Stimulated activated CD4-positive, alpha-beta T cell treated with anti-CD3 and anti-CD28 coated beads, Interleukin-15, amount 100 ng/mL, for 24 hours (primary cell): ENCODE data around the gene TRDN.

Experiments used
- DNase-seq: peaks from one replicate; pipeline ENCODE4 v3.0.0-alpha.2; 2020

TRDN gene, protein sequence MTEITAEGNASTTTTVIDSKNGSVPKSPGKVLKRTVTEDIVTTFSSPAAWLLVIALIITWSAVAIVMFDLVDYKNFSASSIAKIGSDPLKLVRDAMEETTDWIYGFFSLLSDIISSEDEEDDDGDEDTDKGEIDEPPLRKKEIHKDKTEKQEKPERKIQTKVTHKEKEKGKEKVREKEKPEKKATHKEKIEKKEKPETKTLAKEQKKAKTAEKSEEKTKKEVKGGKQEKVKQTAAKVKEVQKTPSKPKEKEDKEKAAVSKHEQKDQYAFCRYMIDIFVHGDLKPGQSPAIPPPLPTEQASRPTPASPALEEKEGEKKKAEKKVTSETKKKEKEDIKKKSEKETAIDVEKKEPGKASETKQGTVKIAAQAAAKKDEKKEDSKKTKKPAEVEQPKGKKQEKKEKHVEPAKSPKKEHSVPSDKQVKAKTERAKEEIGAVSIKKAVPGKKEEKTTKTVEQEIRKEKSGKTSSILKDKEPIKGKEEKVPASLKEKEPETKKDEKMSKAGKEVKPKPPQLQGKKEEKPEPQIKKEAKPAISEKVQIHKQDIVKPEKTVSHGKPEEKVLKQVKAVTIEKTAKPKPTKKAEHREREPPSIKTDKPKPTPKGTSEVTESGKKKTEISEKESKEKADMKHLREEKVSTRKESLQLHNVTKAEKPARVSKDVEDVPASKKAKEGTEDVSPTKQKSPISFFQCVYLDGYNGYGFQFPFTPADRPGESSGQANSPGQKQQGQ

DNA sequence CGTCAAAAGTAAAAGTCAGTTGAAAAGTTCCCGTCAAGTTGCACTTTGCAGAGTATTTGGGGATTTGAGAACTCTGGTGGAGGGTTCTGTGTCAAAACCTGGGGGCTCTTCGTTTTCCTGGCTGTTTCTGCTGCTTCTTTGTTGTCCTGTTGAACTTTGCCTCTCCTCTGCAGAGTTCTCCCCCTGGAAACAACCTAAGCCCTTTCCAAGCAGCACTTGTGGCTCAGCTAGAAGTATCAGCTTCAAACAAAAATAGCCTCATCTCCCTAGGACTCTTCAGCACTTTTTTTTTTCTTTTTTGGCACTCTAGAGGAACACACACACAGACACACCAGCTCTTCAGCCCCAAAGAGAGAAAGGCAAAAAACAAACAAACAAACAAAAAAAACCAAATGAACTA, at the start of gene TRDN:
Gene TRDN (minus strand): TSS at position 169 of the 400 bp plus-strand sequence. CDS start 175 bp downstream, outside the sequence.
- DNase-seq: no peak

DNA sequence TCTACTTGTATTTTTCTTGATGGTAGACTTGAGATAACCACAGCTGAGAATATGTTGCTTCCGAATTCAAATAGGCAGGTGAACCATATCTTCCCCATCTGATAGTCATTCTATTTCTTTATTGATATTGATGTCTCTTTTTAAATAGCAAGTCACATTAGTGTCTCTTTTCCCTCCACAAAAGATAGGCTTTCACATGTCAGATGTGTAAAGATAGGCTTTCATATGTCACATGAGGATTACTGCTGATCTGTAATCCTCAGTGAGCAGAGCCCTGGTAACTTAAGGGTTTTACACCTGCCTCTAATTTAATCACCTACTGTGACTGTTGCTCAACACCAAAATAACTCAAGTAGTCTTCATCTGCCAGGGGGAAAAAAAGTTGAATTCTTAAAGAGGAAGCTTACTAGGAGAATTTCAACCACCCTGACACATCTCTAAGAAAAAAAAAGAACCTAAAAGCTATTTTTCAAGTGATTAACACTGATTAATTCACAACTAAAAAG, 45.3 kb upstream of the TRDN start:
- no peak for DNase-seq

DNA sequence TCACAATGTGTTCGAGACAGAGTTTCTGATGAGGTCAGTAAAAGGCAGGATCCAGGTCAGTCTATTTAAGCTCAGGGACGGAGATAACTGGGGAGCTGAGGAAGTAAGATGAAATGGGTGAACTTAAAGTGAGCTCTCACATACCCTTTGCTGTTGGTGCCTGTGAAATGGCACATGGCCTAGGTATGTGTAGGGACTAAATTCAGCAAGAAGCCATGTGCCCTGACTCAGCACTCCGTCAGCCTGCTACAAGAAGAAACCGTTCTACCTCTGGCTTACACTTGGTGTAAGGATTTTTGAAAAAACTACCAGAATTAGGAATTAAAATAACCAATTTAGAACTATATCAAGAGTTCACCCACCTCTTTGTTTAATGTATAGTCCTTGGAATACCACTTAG, 41.1 kb upstream of the TRDN start:
- no peak for DNase-seq

DNA sequence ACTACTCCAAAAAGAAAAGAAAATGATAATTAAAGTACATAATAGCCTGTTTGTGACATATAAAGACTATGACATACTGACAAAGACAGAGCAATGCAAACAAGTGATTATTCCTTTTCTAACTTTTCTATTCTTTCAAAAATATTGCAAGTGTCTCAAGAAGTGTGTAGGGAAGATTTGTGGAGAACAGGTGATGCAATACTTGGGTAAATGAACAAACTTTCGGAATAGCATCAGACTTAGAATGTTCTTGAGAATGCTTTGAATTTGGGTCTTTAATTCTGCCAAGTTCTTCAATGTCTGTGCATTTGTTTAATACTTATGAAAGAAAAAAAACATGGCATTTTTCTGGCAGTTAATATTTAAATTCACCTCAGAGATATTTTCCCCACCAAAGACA, 40.0 kb upstream of the TRDN start:
- DNase-seq: no peak

DNA sequence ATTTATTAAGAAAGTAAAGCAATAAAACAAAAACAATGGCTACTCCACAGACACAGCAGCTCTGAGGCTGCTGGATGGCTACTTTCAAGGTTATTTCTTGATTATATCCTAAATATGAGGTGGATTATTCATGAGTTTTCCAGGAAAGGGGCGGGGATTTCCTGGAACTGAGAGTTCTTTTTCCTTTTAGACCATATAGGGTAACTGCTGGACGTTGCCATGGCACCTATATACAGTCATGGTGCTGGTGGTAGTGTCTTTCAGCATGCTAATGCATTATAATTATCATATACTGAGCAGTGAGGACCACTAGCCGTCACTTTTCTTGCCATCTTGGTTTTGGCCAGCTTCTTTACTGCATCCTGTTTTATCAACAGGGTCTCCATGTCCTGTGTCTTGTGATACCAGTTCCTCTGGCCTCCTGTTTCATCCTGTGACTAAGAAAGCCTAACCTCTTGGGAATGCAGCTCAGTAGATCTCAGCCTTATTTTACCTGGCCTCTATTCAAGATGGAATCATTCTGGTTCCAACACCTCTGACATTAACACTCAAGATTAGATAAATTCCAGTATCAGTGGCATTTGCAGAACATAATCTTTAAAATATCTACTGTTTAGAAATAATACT, 32.3 kb upstream of the TRDN start:
- DNase-seq: no peak

DNA sequence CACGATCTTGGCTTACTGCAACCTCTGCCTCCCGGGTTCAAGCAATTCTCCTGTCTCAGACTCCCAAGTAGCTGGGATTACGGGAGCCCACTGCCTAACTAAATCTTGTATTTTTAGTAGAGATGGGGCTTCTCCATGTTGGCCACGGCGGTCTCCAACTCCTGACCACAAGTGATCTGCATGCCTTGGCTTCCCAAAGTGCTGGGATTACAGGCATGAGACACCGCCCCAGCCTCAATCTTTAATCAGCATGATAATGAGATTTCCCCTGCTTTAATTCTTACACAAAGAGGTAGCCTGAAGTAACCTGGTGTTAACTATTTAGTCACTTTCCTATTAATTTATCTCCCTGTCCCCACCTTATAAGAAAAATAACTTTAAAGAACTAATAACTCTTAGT, 31.3 kb upstream of the TRDN start:
- DNase-seq: no peak

DNA sequence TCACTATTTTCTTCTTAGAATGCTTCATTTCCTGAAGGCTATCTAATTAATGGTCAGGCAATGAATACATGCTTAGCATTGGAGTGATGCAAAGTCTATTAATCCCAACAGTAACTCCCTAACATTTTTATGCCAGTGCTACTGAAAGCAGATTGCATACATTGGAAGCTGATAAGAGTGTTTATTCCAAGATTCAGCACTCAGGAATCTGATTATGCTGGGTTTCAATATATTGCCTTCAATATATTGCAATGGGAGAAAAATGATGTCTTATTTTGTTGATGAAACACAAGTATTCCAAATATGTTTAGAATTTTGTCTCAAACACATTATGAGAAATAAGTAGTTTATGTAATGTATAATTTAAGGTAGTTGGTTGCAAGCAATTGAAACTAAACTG, 26.7 kb upstream of the TRDN start:
- DNase-seq: no peak

DNA sequence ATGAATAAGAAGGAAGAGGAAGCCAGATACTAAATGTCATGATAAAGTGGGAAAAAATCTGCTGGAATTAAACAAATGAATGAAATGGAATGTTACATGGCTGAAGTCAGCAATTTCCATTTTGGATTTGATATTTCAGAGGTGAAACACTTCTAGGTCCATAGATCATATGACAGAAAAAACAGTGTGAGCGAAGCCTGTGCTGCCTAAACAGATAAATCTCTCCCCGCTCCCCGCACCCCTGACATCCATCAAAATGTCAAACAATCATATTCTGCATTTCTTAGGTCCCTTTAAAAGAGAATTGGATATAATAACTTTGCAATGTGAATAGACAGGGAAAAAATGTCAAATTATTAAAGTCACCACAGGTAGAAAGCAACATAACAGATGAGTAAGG, 26.0 kb upstream of the TRDN start:
- no peak for DNase-seq

DNA sequence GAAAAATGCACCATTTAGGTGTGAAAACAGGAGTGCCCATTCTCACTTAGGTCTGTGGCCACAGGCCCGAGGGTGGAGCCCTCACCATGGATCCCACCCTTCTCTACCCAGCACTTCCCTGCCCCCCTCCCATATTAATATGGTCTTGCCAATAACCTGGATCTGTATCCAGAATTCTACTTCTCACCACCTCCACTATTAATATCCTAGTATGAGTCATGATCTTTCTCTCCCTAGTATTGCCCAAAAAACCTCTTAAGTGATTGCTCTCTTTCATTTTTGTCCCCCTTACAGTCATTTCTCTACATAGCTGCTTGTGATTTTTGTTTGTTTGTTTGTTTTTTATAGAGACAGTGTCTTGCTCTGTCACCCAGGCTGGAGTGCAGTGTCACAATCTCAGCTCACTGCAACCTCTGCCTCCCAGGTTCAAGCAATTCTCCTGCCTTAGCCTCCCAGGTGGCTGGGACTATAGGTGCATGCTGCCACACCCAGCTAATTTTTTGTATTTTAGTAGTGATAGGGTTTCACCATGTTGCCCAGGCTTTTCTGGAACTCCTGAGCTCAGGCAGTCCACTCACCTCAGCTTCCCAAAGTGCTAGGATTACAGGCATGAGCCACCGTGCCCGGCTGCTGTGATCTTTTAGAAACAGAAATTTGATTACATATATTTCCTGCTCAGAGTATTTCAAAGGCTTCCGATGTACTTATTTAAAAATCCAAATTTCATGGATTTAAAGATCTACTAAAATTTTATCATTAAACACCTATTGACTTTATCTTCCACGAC, 24.5 kb upstream of the TRDN start:
- no peak for DNase-seq

DNA sequence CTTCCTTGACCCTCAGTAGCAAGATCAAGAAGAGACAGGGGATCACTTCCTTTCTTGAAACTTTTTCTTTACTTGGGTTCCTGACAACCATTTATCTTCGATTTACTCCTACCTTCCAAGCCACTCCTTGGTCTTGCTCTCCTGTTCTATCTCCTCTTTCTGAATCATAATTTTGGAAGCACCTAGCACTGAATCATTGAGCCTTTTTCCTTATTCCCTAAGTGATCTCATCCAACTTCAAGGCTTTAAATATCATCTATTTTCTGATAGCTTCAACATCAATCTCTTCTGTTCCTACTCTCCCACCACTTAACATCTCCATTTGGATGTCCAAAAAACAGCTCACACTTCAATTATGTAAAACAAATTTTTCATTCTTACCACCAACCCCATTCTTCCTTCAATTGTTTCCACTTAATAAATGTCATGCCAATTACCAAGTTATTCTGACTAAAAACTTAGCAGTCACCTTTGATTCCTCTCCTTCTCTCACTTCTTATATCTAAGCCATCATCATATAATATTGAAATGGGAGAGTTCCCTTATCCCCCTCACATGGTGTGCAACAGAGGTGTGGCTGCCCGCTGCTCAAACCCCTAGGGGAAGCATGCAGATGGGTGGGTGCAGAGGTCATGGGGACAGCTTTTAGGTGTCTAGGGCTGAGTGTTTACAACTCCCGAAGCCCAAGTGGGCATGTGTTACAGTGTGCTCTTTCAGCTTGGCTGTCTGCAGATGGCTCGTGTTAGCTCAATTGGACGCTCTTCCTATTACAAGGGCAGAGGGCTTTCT, 23.4 kb upstream of the TRDN start:
- DNase-seq: no peak

DNA sequence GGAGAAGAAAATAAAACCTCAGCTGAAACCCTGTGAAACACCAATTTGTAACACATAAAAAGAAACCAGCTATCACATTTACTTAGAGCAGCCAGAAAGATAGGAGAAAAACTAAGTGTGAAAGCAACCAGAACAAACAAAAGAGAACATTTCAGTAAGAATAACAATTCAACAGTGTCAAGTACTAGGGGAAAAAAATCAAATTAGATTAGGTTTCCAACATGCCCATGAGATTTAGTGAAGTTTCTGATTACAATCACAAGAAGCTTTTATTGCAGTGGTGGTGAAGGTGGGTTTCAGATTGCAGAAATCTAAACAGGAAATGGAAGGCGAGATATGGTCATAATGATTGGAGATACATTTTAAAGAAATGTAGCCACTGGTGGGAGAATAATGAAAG, 22.1 kb upstream of the TRDN start:
- no peak for DNase-seq

DNA sequence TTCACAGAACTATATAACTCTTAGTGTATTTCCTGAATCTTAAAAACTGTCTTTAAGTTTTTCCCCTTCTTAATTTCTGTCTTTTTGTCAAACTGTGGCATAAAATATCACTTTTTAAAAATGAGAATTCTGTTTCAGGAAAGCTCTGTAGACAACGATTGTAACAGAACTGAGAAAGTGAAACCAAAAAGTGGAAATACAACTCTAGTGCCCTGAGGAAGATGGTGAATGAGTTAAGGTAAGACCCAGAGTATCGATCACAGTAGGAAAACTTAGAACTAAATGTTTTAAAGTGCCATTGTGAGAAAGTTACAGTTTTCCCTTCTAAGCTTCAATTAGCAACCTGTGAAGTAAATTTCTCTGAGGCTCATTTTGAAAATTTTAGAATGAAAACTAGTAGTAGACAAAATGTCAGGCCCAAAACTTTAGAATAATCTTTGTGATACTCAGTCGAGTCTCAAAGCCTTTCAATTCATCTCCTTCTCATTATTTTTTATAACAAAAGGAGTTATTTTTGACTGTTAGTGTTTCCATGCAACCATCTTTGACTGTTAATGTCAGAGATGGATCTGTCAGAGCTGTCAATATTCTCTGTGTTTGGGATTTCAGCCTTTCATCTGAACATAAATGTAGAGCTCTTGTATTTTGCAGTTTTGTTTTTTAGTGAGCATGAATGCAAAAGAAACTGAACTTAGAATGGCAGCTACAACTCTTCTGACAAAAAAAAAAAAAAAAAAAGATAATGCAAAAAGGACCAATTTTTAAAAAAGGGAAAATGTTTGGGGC, 19.0 kb upstream of the TRDN start:
- no peak for DNase-seq

DNA sequence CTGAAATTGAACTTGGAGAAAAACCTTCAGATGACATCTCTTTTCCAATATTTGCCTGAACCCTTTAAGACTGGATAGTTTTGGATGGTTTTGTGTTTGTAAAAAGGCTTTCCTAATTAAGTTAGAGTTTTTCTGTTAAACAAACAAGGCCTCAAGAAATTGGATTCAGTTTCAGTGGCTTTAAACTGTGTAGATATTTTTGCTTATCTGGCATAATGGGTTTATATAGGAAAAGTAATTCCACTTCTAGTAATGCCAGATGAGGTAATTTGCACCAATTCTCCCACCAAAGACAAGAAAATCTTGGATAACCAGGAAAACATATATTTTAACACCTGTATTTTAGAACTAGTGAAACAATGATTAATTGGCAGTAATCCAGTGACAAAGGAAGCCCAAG, 12.0 kb upstream of the TRDN start:
- no peak for DNase-seq

DNA sequence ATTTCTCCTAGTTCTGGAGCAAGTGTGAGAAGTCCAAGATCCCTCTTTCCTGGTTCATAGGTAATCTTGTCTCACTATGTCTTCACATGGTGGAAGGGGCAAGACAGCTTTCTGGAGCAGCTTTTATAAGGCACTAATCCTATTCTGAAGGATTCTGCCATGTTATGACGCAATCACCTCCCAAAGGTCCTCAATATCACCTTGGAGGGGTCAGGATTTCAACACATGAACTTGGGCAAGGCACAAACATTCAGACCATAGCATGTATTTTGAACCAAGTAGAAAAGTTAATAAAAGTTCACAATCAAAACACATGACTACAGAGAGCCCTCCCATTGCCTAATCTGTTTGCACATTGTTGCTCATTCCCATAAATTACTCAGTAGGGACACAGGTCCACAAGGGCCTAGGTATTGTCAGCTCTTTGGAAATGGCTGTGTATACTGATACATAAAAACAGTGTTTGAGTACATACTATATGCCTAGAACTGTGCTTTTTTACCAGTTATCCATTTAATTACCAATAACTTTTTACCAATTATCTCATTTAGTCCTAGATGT, 11.3 kb upstream of the TRDN start:
- DNase-seq: no peak

DNA sequence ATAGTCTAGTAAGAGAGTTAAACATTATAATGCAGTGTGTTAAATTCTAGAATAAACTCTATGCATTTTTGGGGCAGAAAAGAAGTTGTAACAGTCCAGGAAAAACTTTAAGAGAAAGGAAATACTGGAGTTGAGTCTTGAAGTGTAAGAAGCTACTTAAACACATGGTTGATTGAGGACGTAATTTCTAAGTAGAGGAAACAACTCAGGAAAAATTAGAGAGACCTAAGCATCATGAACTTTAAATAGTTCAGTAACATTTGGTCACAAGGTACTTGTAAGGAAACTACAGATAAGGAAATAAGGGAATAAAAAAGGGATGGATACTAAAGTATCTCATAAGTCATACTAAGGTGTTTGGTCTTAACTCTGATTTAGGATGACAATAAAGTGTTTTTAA, 4.7 kb upstream of the TRDN start:
- DNase-seq: no peak

DNA sequence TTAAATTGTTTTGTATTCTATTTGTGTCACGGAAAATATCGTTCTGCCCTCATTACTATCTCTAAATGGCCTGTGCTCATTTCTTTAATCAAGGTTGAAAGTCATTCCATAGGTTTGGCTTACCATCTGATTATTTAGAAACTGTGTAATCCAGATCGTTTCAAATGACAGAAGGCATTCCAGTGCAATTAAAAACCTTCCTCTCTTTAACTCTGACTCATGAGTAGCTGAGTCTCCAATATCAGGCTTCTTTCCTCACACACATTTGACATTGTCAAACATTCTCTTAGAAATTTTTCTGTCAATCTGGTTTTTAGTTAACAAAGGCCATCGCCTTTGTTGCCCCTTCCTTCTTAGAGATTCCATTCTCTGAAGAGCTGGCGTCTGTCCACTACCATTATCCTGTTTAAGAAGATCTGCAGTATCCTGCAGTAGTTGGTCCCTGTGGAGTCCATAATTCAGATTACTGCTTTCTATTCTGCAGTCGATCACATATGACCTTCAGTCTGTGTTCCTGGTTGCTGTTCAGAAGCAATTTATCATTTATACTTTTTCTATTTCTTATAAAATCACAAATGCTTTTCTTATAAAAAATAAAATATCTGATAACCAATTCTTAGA, 3.9 kb upstream of the TRDN start:
- DNase-seq: no peak

DNA sequence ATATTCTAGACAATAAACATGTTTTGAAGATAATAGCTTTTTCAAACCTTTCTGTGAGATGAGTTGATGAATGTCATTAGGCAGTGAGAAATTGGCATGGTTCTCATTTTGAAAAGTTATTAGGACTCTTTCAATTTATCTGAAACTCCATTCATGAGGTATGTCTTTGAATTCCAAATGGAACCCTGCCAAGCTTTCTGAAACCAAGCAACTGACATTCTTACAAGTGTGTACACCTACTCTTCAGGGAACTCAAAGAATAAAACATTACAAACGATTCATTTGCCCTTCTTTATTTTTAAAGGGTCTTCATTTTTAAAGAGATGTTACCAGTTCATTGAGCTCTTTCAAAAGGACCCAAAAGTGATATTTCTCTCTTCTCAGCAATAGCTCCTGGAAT, 2.1 kb upstream of the TRDN start:
- DNase-seq: no peak

DNA sequence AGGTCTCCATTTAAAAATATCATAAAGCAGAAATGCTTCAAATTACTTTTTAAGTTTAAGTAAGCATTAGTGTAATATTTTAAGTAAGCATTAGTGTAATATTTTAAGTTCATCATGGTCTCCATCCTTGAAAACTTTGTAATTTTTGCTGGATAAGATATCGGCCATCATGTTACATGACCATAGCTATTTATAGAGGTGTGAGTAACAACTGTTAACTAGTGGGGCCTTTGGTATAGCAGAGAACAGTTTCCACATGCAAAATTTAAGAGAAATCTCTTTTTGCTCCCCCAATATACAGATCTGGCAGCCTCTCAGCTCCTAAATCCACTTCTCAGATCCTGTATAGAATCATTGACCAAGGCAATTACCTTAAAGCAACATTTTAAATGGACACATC, 468 bp downstream of the TRDN start:
- no peak for DNase-seq

DNA sequence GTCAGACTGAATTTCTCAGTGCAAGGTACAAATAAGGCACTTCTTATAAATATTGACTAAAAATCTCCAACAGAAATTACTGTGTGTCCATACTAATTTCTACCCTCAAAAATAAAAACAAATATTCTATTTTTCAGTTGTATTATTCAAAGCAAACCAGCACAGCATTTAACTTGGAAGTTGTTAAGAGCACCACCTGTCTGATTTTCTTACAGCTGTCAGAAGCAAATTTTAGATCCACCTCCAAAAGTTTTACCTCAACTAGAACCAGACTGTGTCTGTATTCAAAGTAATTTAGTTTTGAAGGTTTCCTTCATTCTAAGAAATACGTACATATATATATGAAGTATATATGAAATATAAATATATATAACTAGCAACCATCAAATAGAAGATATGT, 1.2 kb downstream of the TRDN start:
- no peak for DNase-seq

DNA sequence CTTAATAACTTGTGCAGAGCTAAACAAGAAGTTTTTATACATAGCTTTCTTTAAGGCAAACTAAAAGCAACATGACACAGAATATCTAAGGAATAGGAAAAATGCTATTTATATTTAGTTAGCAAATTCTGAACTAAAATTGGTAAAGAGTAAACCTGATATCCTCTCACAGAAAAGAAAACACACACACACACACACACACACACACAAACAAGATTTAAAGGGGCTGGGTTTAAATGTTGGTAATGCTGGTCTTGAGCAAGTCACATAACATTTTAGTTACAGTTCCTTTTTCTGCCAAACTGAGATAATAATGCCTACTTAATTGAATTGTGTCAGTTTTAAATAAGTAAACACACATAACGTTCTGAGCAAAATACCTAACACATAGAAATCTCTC, 1.6 kb downstream of the TRDN start:
- no peak for DNase-seq

DNA sequence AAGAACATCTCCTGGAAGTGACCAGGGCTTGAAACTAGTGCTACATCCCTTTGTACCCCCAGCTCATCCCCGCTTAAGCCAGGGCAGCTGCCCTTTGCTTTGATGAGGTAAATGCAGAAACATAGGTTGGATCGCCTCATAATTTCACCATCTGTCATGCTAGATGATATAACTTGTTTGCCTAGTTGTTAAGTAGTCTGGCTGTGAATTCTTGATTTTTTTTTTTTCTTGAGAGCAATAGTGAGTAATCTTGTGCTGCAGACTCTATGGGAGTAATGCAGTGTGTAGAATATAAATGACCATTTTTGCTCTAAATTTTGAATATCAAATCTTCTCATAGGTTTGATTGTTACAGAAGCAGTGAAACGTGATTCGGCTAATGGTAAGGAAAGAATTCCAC, 4.1 kb downstream of the TRDN start:
- DNase-seq: no peak
